Measurements from ENCODE around the gene SYNGR3.
"Not testable (repeated sequence)": the region's sequence is repeated elsewhere in the genome, so short reads cannot be mapped to it uniquely, and the experiment has no call there.

The SYNGR3 gene

GRCh38 chr16:1959269-1960039 lies 30.3 kb upstream of the SYNGR3 start, which contains the start of gene NDUFB10:
NDUFB10 (plus strand) TSS chr16:1959538; CDS start chr16:1959625, 87 bp downstream.
- peak; percentile 92 for DNase-seq

GRCh38 chr16:1960665-1961630 lies 28.8 kb upstream of the SYNGR3 start:
- DNase-seq = no peak

GRCh38 chr16:1961651-1962067 lies 28.1 kb upstream of the SYNGR3 start:
- DNase-seq = no peak

GRCh38 chr16:1962161-1963153 lies 27.3 kb upstream of the SYNGR3 start:
- DNase-seq = not testable (repeated sequence)

- DNase-seq = peak; percentile 72
Observed at GRCh38 chr16:1963806-1964505, 25.8 kb upstream of the SYNGR3 start.

GRCh38 chr16:1964506-1965395 lies 25.0 kb upstream of the SYNGR3 start, which contains the start of gene RPS2:
RPS2 (minus strand) TSS chr16:1964826; CDS start chr16:1964625, 201 bp downstream.
- peak; percentile 99 for DNase-seq

- no peak for DNase-seq
Observed at GRCh38 chr16:1965396-1966001, 24.3 kb upstream of the SYNGR3 start.

GRCh38 chr16:1966460-1966859 lies 23.3 kb upstream of the SYNGR3 start, which contains the start of gene RNF151:
RNF151 (plus strand) TSS chr16:1966856; CDS start chr16:1966882, 26 bp downstream.
- no peak for DNase-seq

GRCh38 chr16:1968146-1968953 lies 21.4 kb upstream of the SYNGR3 start:
- DNase-seq = no peak

- DNase-seq = peak; percentile 96
Observed at GRCh38 chr16:1971796-1972489, 17.8 kb upstream of the SYNGR3 start, which contains the start of gene TBL3. TBL3 (plus strand) TSS chr16:1972053; CDS start chr16:1972165, 112 bp downstream.

GRCh38 chr16:1972490-1972877 lies 17.3 kb upstream of the SYNGR3 start:
- no peak for DNase-seq

- no peak for DNase-seq
Observed at GRCh38 chr16:1973461-1974156, 16.2 kb upstream of the SYNGR3 start.

- DNase-seq = no peak
Observed at GRCh38 chr16:1974157-1975070, 15.4 kb upstream of the SYNGR3 start.

GRCh38 chr16:1975432-1976215 lies 14.1 kb upstream of the SYNGR3 start:
- DNase-seq = no peak

GRCh38 chr16:1976216-1976520 lies 13.6 kb upstream of the SYNGR3 start:
- DNase-seq = no peak

Data from left hindlimb (tissue), 1 donor.